HG02642 (cell line): ENCODE data around the gene MKNK1.

Experiments
- ATAC-seq: cut with Tn5 transposase; IDR thresholded peaks from one replicate; pipeline ENCODE4 v1.9.1; 2021; ENCODE audit warnings: mild to moderate bottlenecking; ENCODE audit not compliant: unreplicated experiment, poor library complexity

MKNK1 gene

DNA sequence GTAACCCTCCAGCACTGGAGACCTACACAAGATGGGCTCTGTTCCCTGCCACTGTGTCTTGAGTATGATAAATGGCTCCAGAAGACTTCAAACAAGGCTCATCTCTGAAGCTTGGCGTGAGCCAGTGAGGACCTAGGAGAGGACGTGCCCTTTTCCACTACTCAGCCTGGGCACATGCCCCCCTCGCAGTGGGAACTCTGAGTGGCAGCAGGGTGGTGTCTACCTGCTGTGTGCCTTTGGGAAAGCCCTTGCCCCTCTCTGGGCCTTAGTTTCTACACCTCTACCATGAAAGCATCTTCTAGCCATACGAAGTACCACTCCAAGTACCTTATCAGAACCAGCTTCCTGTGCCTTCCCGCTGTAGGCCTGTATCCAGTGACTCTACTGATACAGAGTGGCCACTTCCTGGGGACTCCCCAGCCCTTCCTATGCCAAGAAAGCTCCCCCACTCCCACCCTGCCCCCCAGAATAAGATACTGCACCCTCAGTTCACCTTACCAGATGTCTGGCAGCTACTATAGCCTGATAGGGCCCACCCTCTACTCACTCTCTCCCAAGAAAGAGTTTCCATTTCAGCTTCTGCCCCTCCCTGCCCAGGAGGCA, 15.7 kb upstream of the MKNK1 start:
- ATAC-seq, result no peak

DNA sequence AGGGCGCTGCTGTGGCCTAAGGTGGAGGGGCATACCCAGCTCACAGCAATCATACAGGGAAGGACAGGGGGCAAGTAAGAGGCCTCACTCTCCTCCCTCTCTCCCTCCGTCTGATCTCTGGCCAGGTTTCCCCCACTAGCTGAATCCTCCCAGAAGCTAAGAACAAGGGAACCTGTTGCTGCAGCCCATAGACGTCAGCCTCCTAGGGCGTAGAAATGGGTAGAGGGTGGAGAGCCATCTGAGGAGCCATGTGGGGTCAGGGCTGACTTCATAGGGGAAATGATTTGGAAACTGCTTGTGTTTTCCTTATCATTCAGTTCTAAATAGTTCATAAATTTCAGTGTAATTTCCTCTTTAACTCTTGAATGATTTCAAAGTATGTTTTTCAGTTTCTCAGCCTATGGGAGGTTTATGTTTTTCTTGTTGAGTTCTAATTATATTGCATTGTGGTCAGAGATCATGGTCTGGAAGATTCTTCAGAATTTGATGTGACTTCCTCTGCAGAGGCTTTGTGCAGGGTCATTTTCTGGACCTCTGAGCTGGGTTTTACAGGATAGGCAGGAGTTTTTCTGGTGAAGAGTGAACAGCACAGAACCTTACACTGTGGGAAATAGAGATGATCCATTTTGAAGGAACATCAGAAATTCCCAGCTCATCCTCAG, 14.8 kb upstream of the MKNK1 start:
- ATAC-seq, result no peak

DNA sequence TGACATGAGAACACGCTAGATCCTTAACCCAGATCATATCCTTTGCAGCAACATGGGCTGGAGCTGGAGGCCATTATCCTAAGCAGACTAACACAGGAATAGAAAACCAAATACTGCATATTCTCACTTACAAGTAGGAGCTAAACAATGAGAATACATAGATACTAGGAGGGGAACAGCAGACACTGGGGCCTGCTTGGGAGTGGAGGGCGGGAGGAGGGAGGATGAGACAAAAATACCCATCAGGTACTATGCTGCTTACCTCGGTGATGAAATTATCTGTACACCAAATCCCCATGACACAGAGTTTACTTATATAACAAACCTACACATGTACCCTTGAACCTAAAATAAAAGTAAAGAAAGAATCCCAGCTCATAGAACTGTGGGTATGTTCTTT, 13.8 kb upstream of the MKNK1 start:
- no peak for ATAC-seq

DNA sequence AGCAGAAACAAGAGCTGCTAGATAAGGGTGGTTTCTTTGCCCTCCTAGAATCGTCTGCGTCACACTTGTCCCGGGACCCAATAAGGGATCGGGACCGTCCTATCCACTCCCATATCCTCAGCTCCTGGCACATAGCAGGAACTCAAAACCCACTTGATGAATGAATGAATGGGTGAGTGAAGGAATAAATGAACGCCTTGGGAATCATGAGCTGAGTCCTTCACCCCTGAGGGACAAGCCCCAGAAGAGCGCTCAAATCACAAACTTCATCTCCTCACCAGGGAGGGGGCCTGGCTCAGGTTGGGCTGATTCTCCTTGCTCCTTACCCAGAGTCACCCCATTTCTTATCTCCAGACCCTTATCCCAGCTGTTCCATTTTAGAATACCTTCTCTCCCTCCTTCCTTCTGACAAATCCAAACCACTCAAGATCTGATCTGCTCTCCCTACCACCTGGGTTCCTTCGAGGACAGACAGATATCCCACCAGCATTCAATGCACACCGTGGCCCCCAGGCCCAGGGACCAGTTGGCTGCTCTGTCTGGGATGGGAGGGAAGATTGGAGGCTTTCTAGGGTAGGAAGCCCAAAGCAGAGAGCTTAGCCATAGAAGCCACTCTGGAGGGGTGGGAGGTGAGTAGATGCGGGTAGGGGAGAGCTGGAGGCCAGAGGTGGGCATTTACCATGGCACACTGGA, 13.2 kb upstream of the MKNK1 start:
- ATAC-seq, result peak; percentile 7

DNA sequence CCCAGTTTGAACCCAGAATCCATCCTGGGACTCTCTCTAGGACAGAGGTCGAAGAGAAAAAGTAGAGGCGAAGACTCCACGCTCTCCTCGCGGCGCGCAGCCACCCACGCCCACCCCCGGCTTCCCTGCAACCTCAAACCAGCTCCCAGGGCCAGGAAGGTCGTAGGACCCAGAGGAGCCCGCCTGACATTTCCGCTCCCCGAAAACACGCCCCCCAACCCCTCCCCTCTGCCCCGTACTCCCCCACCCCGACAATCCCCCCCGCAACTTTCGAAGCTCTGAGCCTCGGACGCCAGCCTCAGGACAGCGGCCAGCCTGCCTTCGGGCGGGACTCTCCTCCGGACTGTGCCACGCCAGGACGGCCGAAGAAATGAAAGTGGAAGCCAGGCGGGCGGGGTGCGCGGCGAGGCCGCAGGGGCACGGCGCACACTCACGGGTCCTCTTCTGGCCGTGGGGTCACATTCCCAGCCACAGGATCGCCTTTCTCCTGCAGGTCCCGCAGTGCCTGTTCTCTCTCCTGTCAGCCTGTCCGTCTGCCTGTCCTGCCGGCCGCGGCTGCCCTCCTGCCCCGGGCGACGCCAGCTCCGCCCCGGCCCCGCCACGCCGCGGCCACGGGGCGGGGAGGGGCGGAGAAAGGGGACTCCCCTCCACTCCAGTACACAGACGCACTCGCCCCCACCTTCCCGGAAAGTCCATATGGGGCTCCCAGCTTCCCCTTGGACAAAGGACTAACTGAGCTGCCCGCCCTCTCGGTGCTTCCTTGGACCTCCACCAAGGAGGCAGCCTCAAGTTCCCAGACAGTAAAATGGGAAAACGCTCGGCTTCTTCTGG, 12.4 kb upstream of the MKNK1 start, which contains the start of gene MOB3C:
Gene MOB3C, minus strand, starts transcription at position 535 of the 831 bp plus-strand sequence. CDS start 3,490 bp downstream, outside the sequence.
- peak; percentile 67 for ATAC-seq

DNA sequence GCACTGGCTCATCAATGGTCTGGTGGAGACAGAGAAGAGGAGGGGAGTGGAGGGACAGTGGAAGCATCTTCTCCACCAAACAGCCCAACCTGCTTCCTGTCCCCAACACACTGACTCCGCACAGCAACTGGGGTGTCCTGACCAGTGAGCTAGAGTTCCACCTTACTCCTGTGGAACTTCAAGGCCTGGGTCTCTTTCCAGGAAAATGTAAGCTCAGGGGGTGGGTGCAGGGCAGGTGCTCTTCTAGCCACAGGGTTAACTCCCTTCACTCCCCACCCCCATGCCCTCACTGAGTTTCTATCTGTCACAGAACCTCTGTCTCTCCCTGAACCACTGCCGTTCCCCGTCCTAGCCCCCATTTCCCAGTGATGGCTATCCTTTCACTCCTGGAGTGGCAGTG, 11.7 kb upstream of the MKNK1 start:
- no peak for ATAC-seq

DNA sequence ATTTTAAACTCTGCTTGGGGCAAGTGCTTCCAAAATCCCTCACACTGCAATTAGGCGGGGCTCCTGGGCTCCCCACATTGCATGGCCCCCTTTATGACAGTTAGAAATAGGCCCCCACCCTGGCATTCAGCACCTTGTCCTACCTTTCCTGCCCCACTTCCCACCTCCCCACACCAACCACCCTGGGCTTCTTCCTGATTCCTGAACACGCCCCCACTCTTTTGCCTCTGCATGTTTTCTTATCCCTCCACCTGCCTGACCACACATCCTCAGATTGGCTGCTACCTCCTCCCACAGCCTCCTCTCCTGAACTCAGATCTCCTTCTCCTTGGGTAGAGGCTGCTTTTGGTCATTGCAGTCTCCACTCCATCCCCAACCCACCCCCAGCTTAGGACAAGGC, 11.0 kb upstream of the MKNK1 start:
- ATAC-seq, result no peak

DNA sequence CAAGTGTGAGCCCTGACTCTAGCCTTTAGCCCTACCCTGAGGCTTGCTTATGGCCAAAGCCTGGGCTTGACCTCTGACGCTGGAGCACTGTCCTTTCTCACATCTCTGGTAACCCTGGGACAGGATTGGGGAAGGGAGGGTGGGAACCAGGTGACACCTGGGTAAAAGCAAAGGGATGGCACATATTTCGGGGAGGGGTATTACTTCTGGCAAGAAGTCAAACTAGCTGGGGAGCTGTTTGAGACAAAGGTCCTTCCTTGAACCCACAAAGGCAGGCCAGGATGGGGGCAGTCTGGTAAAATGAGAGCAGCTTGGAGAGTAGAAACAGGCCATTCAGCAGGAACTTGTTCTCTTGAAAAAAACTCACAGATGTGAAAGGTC, 10.5 kb upstream of the MKNK1 start:
- ATAC-seq, result no peak

DNA sequence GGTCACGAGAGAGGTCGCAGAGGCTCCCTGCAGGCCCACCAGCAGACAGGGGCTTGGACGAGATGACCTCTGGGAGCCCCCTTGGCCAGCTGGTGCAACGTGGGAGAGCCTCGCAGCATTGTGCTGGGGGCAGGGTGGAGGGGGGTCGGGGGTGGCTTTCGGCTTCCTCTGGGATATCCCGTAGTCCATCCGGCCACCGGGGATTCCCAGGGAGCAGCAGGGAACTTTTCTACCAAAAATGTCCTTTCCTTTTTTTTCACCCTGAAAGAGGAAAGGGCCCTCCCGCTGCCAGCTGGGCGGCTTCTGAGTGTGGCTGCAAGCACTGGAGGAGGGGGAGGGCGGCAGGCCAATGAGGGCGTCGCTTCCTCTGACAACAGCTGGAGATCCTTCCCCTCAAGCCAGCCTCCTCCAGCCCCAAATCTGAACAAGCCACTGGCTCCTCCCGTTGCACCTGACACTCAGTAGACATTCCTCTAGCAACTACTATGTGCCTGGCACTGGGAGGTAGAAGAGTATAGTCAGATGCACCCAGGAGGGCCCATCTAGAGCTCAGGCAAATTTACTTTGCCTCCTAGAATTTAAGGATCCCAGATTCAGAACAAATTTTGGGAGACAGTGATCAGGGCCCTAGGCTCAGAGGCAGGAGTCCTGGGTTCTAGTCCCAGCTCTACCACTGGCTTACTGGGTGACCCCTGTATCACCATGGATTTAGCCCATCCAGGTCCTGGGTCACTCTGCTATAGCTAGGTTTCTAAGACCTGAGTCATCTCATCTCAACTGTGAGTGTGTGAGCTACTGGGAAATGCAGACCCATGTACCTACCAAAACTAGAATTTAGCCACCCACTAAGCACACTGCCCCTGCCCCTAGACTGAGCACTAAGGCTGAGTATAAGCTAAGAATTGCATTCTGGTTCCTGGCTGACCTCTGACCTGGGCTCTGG, 9.9 kb upstream of the MKNK1 start:
- ATAC-seq, result peak; percentile 62

DNA sequence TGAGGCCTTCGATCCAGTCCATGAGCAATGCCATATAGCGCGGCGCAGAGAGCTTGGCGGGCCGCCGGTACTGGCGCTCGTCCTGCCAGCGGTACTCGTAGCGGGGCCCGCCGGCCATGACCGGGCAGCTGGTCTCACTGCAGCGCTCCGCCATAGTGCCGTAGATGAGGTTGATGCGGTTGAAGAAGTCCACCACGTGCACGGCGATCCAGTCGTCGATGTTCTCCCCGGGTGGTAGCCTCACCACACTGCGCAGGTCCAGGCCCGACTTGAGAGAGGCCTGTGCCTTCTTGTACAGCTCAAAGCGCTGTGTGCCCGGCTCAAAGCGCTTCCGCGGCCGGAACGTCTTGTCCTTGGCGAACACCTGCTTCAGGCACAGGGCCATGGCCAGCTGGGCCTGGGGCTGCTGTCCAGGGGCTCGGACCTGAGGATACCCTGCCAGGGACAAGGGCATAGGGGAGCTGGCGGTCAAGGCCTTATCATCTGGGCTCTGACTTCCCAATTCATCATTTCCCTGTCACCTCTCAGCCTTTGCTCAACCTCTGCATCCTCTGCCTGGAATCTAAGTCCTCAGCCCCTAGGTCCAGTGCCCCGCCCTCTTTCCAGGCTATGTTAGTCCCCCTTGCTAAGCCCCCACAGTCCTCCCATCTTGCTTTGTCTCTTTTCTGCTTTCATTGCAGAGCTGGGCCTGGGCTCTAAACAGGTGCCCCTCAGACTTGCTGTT, 9.0 kb upstream of the MKNK1 start:
- no peak for ATAC-seq

DNA sequence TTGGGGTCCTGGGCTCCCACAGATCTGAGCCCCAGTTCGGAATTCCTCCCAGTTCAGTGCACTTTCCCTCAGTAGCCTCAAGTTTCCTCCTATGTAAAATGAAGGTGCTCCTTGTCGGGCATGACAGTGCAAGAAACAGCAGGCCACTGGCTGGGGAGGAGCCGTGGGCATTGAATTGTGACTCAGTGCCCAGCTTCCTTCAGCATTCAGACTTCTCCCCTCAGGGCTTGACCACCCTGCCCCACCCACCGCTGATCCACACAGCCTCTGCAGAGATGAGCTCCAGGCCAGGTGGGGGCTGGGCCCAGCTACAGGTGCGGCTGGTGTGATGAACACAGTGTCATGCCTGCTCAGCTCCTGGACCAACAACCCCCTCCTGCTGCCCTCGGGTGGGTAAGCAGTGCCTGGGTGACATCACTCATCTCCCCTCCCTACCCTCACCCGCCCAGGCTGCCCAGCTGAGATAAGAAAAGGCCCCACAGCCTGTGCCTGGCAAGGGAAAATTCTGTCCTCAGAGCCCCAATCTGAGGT, 7.7 kb upstream of the MKNK1 start:
- ATAC-seq, result no peak

DNA sequence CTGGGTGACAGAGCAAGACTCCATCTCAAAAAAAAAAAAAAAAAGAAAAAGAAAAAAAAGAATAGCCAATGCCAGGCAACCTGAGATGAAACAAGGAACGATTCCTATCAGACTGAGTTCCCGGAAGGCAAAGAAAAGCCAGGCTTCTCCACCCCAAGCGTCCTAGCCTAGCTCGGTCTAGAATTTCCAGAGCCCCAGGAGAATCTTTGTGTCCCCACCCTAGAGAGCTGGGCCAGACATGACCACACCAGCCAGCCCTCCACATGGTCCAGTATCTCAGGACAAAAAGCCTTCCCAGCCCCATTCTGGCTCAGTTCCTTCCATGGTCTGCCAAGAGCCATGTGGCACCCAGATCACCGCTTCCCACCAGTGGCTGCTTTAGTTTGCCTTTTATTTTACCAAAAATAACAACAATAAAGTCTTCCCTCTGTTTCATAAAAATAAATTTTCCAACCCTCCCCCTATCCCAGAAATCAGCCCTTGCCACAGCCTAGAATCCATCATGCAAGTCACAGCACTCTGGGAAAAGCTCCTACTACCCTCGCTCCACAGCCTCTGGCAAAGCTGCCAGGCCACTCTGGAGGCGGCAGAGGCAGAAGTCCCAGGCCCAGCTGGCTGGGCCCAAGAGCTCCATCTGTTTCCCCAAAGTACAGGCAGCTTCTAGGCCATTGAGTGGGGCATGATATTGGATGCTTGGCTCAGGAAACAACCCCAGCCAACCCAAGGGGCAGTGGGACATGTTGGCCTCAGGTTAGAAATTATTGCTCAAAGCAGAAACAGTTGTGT, 3.5 kb upstream of the MKNK1 start:
- no peak for ATAC-seq

DNA sequence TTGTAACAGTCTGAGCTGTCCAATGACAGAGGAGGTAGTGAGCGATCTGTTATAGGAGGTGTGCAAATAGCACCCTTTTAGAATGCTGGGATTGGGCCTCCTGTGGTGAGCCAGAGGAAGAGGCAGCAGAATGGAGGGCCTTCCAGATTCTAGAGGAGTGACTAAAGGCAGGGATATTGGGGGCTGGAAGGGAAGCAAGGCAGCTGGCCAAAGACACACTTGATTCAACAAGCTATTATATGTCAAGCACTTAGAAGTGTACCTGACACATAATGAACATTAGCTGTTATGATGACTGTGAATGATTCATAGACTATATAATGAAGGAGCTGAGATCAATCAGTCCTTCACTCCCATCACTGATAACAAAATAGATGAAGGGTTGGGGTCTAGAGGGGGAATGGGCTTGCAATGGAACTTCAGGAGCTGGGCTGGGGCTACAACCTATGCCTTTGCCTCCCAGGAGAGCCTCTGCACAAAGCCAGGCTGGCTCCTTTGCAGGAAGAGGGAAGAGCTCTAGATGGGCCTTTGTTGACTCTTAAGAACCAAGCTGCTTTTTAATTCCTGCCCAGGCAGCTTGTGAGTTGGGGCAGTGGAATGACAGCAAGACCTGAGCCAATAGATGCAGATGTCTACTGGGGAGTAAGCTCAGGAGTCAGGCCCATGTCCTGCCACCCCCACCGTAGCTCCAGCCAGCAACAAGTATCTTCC, 2.3 kb upstream of the MKNK1 start:
- ATAC-seq, result no peak

DNA sequence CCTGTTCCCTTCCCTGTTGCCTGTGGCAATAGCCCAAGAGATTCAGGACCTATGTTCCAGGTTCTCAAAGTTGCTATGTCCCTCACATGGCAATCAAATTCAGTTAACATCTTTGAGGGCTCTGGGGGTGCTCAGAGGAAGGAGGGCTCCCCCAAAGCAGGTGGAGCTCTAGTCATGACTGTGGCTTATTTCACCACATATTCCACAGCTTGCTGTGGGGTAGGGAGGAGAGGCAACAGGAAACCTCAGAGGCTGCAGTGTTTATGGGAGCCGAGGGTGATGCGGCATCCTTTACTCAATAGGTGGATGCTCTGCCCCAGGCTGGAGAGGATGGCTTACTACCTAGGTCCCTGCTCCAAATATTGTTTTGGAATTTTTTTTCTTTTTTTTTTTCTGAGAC, 1.2 kb upstream of the MKNK1 start:
- ATAC-seq, result no peak

DNA sequence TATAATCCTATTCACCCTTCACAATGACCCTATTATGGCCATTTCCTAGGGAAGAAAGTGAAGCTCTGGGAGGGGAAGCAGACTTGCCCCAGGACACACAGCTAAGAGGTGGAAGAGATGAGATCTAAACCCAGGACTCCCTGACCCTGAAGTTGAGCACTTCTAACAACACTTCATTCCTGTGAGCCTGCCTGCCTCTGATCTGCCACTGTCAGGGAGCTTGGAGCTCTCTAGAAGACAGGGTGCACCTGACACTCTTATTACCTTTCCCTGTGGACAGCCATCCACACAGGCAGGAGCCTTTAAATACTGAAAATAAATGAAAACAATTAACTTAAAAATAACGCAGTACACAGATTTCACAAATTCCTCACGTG, 599 bp downstream of the MKNK1 start:
- ATAC-seq, result no peak

DNA sequence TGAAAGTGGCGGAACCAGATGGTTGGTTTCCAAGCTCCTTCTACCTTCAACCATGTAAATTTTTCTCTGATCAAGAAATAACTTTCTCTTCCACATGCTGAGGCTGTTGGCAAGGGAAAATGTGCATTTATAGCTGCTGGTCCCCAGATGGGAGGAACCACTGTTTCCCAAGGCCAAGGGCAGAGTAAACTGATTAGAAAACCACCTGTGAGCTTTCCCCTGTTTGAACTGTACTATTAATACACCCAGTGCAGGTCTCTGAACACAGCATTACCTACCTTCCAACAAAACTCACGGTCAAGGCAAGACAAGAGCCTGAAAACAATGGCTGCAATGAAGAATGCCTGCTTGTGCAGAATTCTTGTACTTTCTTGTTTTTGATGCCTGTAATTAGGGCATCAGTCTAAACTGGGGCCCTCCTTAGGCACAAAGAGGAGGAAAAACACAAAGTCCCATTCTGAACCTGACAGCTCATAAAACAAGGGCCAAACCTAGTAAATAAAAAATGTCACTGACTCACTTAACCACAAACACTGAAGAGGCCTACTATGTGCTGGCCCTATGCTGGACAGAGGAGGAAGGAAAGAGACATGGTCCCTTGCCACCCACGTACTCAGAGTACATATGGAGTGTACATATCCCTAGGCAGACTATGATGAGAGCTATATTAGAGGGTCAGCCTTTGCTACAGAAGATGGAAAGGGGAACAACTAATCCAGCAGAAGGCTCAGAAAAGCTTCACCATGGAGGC, 2.6 kb downstream of the MKNK1 start:
- no peak for ATAC-seq
